HTR-8/SVneo (cell line): ENCODE measurements around the gene FAAH.

Experiments used
- DNase-seq: peaks from one replicate; pipeline ENCODE4 v3.0.0; 2011; ENCODE audit warnings: low spot score, mixed read lengths; ENCODE audit not compliant: insufficient read length
- FAIRE-seq: peaks from 2 replicates; lab custom pipeline; 2011; peaks lifted over from hg19 to GRCh38; lab: Jason Lieb, UNC

Gene FAAH

GRCh38 chr1:46447499-46448108 is 53.5 kb downstream of the FAAH start:
- FAIRE-seq (no peak), DNase-seq (no peak)

GRCh38 chr1:46448109-46448911 is 54.2 kb downstream of the FAAH start:
- DNase-seq (no peak), FAIRE-seq (no peak)

- FAIRE-seq (no peak), DNase-seq (no peak)
Observed at GRCh38 chr1:46449223-46450159, 55.4 kb downstream of the FAAH start.

GRCh38 chr1:46450160-46450517 is 56.0 kb downstream of the FAAH start:
- FAIRE-seq = no peak
- DNase-seq = no peak

- DNase-seq (no peak), FAIRE-seq (no peak)
Observed at GRCh38 chr1:46451948-46452930, 58.1 kb downstream of the FAAH start.

GRCh38 chr1:46452931-46453325 is 58.8 kb downstream of the FAAH start:
- DNase-seq (no peak), FAIRE-seq (no peak)

- no peak for FAIRE-seq
- DNase-seq = no peak
Observed at GRCh38 chr1:46453449-46453848, 59.3 kb downstream of the FAAH start.

- DNase-seq = no peak
- no peak for FAIRE-seq
Observed at GRCh38 chr1:46455951-46456350, 61.8 kb downstream of the FAAH start.

GRCh38 chr1:46456411-46456963 is 62.4 kb downstream of the FAAH start:
- no peak for DNase-seq
- no peak for FAIRE-seq

- FAIRE-seq = no peak
- DNase-seq = no peak
Observed at GRCh38 chr1:46457178-46457577, 63.1 kb downstream of the FAAH start.

GRCh38 chr1:46458190-46458589 is 64.1 kb downstream of the FAAH start:
- FAIRE-seq = no peak

GRCh38 chr1:46458846-46459245 is 64.7 kb downstream of the FAAH start:
- no peak for DNase-seq
- no peak for FAIRE-seq

More at GRCh38 chr1:46458190-46458589, 64.1 kb downstream of the FAAH start:
- no peak for DNase-seq

- no peak for FAIRE-seq
Observed at GRCh38 chr1:46459315-46459714, 65.2 kb downstream of the FAAH start.

GRCh38 chr1:46461017-46461808 is 67.1 kb downstream of the FAAH start:
- DNase-seq = no peak
- no peak for FAIRE-seq

More at GRCh38 chr1:46459315-46459714, 65.2 kb downstream of the FAAH start:
- DNase-seq = no peak

GRCh38 chr1:46461809-46462448 is 67.8 kb downstream of the FAAH start:
- no peak for DNase-seq
- no peak for FAIRE-seq
